CD4-positive, alpha-beta T cell treated with Interleukin-1 beta for 1 hour (primary cell): ENCODE results near the gene DNAH7.
"Not testable (repeated sequence)": the region's sequence is repeated elsewhere in the genome, so short reads cannot be mapped to it uniquely, and the experiment has no call there.

Experiments
- DNase-seq, 2 donors: peaks; one replicate each; pipeline ENCODE4 v3.0.0-alpha.2; 2020 to 2022

The DNAH7 gene

GRCh38 chr2:195706161-195706900, 362.3 kb downstream of the DNAH7 start:
- no peak for DNase-seq

- DNase-seq = no peak
Measured at GRCh38 chr2:195700480-195700879, 368.2 kb downstream of the DNAH7 start.

GRCh38 chr2:195697681-195698220, 370.9 kb downstream of the DNAH7 start:
- no peak for DNase-seq

- DNase-seq = no peak
Measured at GRCh38 chr2:195696012-195696411, 372.6 kb downstream of the DNAH7 start.

GRCh38 chr2:195695002-195695631, 373.5 kb downstream of the DNAH7 start:
- DNase-seq = no peak

- no peak for DNase-seq
Measured at GRCh38 chr2:195694553-195694952, 374.1 kb downstream of the DNAH7 start.

GRCh38 chr2:195692531-195692930, 376.1 kb downstream of the DNAH7 start:
- not testable (repeated sequence) for DNase-seq
